ENCODE data around the gene BTBD2.
A peak's percentile ranks its signal among the peaks of the same experiment; 100 is the strongest.

The BTBD2 gene

GRCh38 chr19:2050349-2050990 is 35.0 kb upstream of the BTBD2 start:
- DNase-seq, result no peak

- peak; percentile 74 for DNase-seq
These were observed 34.3 kb upstream of the BTBD2 start for GRCh38 chr19:2049741-2050348.

- no peak for DNase-seq
These were observed 33.6 kb upstream of the BTBD2 start for GRCh38 chr19:2048959-2049740.

GRCh38 chr19:2048104-2048958 is 32.8 kb upstream of the BTBD2 start:
- no peak for DNase-seq

- DNase-seq, result no peak
These were observed 32.1 kb upstream of the BTBD2 start for GRCh38 chr19:2047449-2048103.

- DNase-seq, result no peak
These were observed 31.5 kb upstream of the BTBD2 start for GRCh38 chr19:2047076-2047448.

- no peak for DNase-seq
These were observed 30.8 kb upstream of the BTBD2 start for GRCh38 chr19:2046046-2046907.

- DNase-seq, result no peak
These were observed 30.1 kb upstream of the BTBD2 start for GRCh38 chr19:2045501-2046045.

GRCh38 chr19:2044709-2045500 is 29.4 kb upstream of the BTBD2 start:
- DNase-seq, result no peak

- no peak for DNase-seq
These were observed 28.6 kb upstream of the BTBD2 start for GRCh38 chr19:2043961-2044708.

GRCh38 chr19:2043251-2043641 is 27.7 kb upstream of the BTBD2 start:
- DNase-seq, result no peak

GRCh38 chr19:2042485-2043250 is 27.2 kb upstream of the BTBD2 start:
- peak; percentile 39 for DNase-seq

- peak; percentile 100 for DNase-seq
These were observed 26.4 kb upstream of the BTBD2 start for GRCh38 chr19:2041683-2042484.

- peak; percentile 39 for DNase-seq
These were observed 25.8 kb upstream of the BTBD2 start for GRCh38 chr19:2041433-2041682.

- no peak for DNase-seq
These were observed 25.3 kb upstream of the BTBD2 start for GRCh38 chr19:2040647-2041432.

- no peak for DNase-seq
These were observed 24.6 kb upstream of the BTBD2 start for GRCh38 chr19:2039959-2040646.
